Measurements from ENCODE around the gene MLEC.

- no peak for TF ChIP-seq HMG20B (CRISPR knock-in tag; conservative IDR thresholded peaks at IDR 0.05)
- TF ChIP-seq ATF5 (CRISPR knock-in tag; IDR thresholded peaks at IDR 0.05; ENCODE audit: low read depth): no peak
- TF ChIP-seq CTCF (CRISPR knock-in tag; IDR thresholded peaks at IDR 0.05): no peak
Measured at GRCh38 chr12:120690978-120691377, 4.0 kb downstream of the MLEC start.
